ENCODE measurements around the gene IL2RA. TPM values are rescaled to one million over a fixed set of nuclear protein-coding genes. Genes with fewer than 3 reads are reported as not detected.

Gene IL2RA
- total and polyA plus RNA-seq, 10 of the 15 experiments (the other 5 are each of a cell fraction or from before 2014, with no cell fraction given) = 2.2 to 6.0 (median 4.9) TPM

DNA sequence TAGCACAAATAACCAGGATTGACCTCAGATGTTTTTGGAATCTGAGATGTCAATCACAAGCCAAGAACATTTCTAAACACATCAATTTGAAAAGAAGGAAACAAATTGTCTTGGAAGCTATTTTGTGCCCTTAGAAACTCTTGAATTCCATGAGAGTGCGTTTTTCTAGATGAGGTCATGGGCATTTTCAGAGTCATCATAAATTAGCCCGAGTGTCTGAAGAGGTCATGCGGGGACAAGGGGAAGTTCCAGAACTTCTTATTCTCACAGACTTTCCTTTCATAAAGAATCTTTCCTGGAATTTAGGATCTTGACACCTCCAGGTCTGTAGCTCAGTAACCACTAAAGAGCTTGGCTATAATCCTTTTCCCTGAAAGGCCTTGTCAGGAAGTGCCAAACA is 28.2 kb downstream of the IL2RA start (continued):
- TF ChIP-seq, protein P1, sequence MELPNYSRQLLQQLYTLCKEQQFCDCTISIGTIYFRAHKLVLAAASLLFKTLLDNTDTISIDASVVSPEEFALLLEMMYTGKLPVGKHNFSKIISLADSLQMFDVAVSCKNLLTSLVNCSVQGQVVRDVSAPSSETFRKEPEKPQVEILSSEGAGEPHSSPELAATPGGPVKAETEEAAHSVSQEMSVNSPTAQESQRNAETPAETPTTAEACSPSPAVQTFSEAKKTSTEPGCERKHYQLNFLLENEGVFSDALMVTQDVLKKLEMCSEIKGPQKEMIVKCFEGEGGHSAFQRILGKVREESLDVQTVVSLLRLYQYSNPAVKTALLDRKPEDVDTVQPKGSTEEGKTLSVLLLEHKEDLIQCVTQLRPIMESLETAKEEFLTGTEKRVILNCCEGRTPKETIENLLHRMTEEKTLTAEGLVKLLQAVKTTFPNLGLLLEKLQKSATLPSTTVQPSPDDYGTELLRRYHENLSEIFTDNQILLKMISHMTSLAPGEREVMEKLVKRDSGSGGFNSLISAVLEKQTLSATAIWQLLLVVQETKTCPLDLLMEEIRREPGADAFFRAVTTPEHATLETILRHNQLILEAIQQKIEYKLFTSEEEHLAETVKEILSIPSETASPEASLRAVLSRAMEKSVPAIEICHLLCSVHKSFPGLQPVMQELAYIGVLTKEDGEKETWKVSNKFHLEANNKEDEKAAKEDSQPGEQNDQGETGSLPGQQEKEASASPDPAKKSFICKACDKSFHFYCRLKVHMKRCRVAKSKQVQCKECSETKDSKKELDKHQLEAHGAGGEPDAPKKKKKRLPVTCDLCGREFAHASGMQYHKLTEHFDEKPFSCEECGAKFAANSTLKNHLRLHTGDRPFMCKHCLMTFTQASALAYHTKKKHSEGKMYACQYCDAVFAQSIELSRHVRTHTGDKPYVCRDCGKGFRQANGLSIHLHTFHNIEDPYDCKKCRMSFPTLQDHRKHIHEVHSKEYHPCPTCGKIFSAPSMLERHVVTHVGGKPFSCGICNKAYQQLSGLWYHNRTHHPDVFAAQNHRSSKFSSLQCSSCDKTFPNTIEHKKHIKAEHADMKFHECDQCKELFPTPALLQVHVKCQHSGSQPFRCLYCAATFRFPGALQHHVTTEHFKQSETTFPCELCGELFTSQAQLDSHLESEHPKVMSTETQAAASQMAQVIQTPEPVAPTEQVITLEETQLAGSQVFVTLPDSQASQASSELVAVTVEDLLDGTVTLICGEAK (IDR thresholded peaks at IDR 0.05; ENCODE audit: borderline replicate concordance) = no peak
- TF ChIP-seq, protein P2, sequence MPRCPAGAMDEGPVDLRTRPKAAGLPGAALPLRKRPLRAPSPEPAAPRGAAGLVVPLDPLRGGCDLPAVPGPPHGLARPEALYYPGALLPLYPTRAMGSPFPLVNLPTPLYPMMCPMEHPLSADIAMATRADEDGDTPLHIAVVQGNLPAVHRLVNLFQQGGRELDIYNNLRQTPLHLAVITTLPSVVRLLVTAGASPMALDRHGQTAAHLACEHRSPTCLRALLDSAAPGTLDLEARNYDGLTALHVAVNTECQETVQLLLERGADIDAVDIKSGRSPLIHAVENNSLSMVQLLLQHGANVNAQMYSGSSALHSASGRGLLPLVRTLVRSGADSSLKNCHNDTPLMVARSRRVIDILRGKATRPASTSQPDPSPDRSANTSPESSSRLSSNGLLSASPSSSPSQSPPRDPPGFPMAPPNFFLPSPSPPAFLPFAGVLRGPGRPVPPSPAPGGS (IDR thresholded peaks at IDR 0.05; ENCODE audit: borderline replicate concordance, insufficient read depth, low read depth, low read length, poor library complexity, severe bottlenecking) = no peak
- TF ChIP-seq SIN3A (IDR thresholded peaks at IDR 0.05; ENCODE audit: low read depth, low read length) (no peak), SMARCA5 (IDR thresholded peaks at IDR 0.05) (no peak), TCF3 (IDR thresholded peaks at IDR 0.05; ENCODE audit: borderline replicate concordance, insufficient read depth, low read depth, low read length) (no peak), ZSCAN29 (IDR thresholded peaks at IDR 0.05) (no peak), CEBPB (IDR thresholded peaks at IDR 0.05; ENCODE audit: borderline replicate concordance in 1 of 2, low read depth in 2 of 2, low read length in 2 of 2) (no peak)
- TF ChIP-seq, protein P3, sequence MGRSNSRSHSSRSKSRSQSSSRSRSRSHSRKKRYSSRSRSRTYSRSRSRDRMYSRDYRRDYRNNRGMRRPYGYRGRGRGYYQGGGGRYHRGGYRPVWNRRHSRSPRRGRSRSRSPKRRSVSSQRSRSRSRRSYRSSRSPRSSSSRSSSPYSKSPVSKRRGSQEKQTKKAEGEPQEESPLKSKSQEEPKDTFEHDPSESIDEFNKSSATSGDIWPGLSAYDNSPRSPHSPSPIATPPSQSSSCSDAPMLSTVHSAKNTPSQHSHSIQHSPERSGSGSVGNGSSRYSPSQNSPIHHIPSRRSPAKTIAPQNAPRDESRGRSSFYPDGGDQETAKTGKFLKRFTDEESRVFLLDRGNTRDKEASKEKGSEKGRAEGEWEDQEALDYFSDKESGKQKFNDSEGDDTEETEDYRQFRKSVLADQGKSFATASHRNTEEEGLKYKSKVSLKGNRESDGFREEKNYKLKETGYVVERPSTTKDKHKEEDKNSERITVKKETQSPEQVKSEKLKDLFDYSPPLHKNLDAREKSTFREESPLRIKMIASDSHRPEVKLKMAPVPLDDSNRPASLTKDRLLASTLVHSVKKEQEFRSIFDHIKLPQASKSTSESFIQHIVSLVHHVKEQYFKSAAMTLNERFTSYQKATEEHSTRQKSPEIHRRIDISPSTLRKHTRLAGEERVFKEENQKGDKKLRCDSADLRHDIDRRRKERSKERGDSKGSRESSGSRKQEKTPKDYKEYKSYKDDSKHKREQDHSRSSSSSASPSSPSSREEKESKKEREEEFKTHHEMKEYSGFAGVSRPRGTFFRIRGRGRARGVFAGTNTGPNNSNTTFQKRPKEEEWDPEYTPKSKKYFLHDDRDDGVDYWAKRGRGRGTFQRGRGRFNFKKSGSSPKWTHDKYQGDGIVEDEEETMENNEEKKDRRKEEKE (IDR thresholded peaks at IDR 0.05) = no peak
- TF ChIP-seq, protein P4, sequence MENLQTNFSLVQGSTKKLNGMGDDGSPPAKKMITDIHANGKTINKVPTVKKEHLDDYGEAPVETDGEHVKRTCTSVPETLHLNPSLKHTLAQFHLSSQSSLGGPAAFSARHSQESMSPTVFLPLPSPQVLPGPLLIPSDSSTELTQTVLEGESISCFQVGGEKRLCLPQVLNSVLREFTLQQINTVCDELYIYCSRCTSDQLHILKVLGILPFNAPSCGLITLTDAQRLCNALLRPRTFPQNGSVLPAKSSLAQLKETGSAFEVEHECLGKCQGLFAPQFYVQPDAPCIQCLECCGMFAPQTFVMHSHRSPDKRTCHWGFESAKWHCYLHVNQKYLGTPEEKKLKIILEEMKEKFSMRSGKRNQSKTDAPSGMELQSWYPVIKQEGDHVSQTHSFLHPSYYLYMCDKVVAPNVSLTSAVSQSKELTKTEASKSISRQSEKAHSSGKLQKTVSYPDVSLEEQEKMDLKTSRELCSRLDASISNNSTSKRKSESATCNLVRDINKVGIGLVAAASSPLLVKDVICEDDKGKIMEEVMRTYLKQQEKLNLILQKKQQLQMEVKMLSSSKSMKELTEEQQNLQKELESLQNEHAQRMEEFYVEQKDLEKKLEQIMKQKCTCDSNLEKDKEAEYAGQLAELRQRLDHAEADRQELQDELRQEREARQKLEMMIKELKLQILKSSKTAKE (IDR thresholded peaks at IDR 0.05; ENCODE audit: low read depth, poor library complexity, severe bottlenecking) = no peak
